BE2C (cell line): ENCODE data around the gene DIS3L2.

ENCODE experiments used
- DNase-seq: peaks from one replicate; pipeline ENCODE4 v3.0.0-alpha.2; 2020
- H3K27me3 ChIP-seq: fragments of 250-450 bp; sonication (Bioruptor Pico); 2 replicates; pipeline ENCODE4 v1.5.1; 2020; ENCODE audit warnings: mild to moderate bottlenecking
- H3K36me3 ChIP-seq: fragments of 250-450 bp; sonication (Bioruptor Pico); 2 replicates; pipeline ENCODE4 v1.5.1; 2020; ENCODE audit warnings: mild to moderate bottlenecking
- H3K4me1 ChIP-seq: fragments of 250-450 bp; sonication (Bioruptor Pico); 2 replicates; pipeline ENCODE4 v1.5.1; 2020
- H3K4me3 ChIP-seq: 2 replicates; pipeline ENCODE4 v1.5.1; 2011; ENCODE audit warnings: low read depth, low read length
- H3K9me3 ChIP-seq: fragments of 250-450 bp; sonication (Bioruptor Pico); 2 replicates; pipeline ENCODE4 v1.5.1; 2020
- CTCF ChIP-seq: IDR thresholded peaks from 2 replicates; pipeline ENCODE4 v1.5.1; 2012; ENCODE audit warnings: mild to moderate bottlenecking, low read depth, low read length

DIS3L2 gene

GRCh38 chr2:232345251-232345650 is 383.7 kb downstream of the DIS3L2 start:
- H3K4me3 ChIP-seq, result no peak overlapping the region
- no peaks in the 10 kb centered on the region for H3K36me3 ChIP-seq
- H3K4me1 ChIP-seq, result no peaks in the 10 kb centered on the region
- no peak for DNase-seq
- H3K9me3 ChIP-seq, result no peaks in the 10 kb centered on the region
- peaks cover 16% of the 10 kb centered on the region for H3K27me3 ChIP-seq
- no peak for TF ChIP-seq CTCF

- Histone ChIP-seq H3K9me3 (no peaks in the 10 kb centered on the region), H3K4me3 (no peak overlapping the region), H3K27me3 (peaks cover 37% of the 10 kb centered on the region), H3K4me1 (no peaks in the 10 kb centered on the region), H3K36me3 (no peaks in the 10 kb centered on the region)
- no peak for TF ChIP-seq CTCF
- no peak for DNase-seq
These were observed 385.9 kb downstream of the DIS3L2 start for GRCh38 chr2:232347369-232347768.

GRCh38 chr2:232348936-232349335 is 387.4 kb downstream of the DIS3L2 start:
- H3K4me3 ChIP-seq, result no peak overlapping the region
- DNase-seq, result no peak
- no peaks in the 10 kb centered on the region for H3K4me1 ChIP-seq
- peaks cover 49% of the 10 kb centered on the region for H3K27me3 ChIP-seq
- TF ChIP-seq CTCF, result no peak
- H3K9me3 ChIP-seq, result no peaks in the 10 kb centered on the region
- no peaks in the 10 kb centered on the region for H3K36me3 ChIP-seq

- no peak for DNase-seq
- no peak overlapping the region for H3K4me3 ChIP-seq
- no peaks in the 10 kb centered on the region for H3K9me3 ChIP-seq
- no peak for TF ChIP-seq CTCF
- H3K4me1 ChIP-seq, result no peaks in the 10 kb centered on the region
- no peaks in the 10 kb centered on the region for H3K36me3 ChIP-seq
- H3K27me3 ChIP-seq, result peaks cover 52% of the 10 kb centered on the region
These were observed 388.0 kb downstream of the DIS3L2 start for GRCh38 chr2:232349546-232349945.

GRCh38 chr2:232349946-232350635 is 388.6 kb downstream of the DIS3L2 start:
- no peak overlapping the region for H3K4me3 ChIP-seq
- peaks cover 52% of the 10 kb centered on the region for H3K27me3 ChIP-seq
- no peak for DNase-seq
- TF ChIP-seq CTCF, result no peak
- no peaks in the 10 kb centered on the region for H3K36me3 ChIP-seq
- H3K4me1 ChIP-seq, result no peaks in the 10 kb centered on the region
- H3K9me3 ChIP-seq, result no peaks in the 10 kb centered on the region

GRCh38 chr2:232350804-232351685 is 389.5 kb downstream of the DIS3L2 start:
- Histone ChIP-seq H3K9me3 (no peaks in the 10 kb centered on the region), H3K4me1 (no peaks in the 10 kb centered on the region), H3K36me3 (no peaks in the 10 kb centered on the region), H3K4me3 (no peak overlapping the region), H3K27me3 (peaks cover 56% of the 10 kb centered on the region)
- no peak for DNase-seq
- TF ChIP-seq CTCF, result no peak
